HG03575 (cell line): Measurements from ENCODE around the gene PLCG2.
A peak's percentile ranks its signal among the peaks of the same experiment; 100 is the strongest.

Experiments
- ATAC-seq: cut with Tn5 transposase; IDR thresholded peaks from one replicate; pipeline ENCODE4 v1.9.1; 2021; ENCODE audit not compliant: unreplicated experiment, insufficient number of reproducible peaks, low FRiP score; ENCODE audit errors: extremely low read depth

Gene PLCG2

DNA sequence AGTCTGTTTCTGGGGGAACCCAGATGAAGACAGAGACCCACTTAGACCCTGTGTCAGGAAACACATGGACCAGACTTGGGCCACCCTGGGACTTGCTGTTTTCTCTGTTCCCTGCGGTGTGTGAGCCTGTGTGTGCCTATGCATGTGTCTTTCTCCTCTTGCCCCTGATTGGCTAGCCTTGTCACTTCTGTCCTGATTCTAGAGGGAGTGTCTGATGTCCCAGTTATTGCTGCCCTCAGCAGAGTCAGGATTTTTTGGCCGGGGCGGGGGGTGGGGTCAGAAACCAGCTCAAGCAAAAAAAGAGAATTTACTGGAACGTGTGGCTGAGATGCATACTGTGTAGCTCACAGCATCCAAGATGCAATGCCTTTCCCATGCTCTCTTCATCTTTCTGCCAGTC is 30.5 kb downstream of the PLCG2 start:
- ATAC-seq: no peak

DNA sequence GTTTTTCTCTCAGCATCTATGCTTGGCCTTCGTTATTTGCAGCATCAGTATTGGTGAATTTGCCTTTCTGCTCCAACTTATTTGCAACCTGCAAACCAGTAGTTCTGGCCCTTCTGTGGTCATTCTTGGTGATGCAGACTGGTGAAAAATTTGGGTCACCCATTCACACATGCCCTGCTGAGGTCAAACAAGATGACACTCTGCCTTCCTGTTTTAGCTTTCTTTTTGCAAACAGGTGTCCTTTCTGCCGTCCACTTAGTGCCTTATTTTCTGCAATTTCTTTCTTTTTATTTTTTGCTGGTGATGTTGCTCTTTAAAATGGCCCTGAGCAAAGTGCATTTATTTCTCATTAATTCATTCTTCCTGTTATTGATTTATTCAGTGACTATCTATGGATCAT is 31.3 kb downstream of the PLCG2 start:
- peak; percentile 10 for ATAC-seq

DNA sequence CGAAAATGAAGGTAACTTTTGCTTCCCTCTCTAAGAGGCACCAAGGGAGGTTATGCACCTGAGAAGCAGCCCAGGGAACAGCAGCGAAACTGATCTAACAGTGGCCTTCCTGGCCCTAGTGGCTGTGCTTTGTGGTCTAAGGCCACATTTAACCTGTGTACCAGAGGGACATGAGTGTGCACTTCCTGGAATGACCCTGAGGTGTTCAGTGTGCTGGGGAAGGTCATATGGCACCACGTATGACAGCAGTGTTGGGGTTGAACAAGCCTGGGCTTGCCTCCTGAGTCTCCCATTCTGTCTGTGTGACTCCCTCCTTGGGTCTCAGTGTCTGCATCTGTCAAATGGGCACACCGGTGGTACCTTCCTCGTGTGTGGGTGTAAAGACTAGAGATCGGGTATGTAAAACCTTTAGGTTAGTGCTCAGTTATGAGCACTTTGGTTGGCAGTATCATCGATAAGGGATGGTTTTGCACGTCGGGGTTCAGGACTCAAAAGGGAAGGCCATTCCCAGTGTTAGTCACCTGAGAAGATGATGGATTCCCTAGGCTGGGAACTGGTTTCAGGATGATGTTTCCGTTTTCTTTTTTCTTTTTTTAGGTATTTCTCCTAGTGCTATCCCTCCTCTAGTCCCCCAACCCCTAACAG is 31.9 kb downstream of the PLCG2 start:
- peak; percentile 34 for ATAC-seq

DNA sequence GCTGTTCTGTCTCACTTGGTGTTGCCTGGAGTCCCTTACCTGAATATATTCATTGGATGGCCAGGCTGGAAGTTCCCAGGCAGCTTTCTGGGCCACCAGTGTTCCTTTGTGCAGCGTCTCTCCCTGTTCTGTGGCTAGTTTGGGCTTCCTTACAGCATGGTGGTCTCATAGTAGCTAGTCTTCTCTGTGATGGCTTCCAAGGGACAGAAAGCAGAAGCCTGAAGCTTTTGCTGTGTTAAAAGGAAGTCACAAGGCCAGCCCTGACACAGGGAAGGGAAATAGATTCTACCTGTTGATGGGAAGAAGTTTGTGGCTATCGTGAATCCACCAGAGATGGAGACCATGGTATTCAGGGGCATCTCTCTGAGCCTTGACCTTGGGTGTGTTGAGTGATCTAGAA is 34.6 kb downstream of the PLCG2 start:
- no peak for ATAC-seq

DNA sequence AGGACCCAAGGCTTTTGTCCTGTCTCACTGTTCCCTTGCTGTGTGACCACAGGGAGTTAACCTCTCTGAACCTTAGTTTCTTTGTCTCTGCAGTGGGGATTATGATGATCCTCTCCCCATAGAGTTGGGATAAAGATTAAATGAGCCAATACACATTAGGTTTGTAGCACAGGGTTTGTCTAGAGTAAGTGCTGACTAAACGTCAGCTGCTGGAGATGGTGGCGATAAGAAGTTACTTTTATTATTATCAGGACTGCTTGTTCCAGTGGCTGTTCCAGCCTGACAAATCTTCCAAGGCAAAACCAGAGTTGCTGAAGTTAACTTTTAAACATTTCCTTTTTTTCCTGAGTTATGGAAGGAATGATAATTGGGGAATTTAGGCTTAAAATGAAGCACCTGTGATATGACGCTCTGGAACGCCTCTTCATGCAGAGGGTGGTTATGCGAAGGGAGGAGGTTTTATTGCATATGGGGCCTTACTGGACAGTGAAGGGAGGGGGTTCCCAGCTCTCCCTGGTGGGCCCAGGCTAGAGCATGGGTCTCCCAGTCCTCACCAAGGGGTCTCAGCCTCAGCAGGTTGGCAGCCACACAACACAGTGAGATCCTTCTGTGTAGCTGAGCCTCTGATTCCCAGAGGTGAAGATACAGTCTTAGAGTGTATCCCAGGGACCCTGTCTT is 35.8 kb downstream of the PLCG2 start:
- no peak for ATAC-seq

DNA sequence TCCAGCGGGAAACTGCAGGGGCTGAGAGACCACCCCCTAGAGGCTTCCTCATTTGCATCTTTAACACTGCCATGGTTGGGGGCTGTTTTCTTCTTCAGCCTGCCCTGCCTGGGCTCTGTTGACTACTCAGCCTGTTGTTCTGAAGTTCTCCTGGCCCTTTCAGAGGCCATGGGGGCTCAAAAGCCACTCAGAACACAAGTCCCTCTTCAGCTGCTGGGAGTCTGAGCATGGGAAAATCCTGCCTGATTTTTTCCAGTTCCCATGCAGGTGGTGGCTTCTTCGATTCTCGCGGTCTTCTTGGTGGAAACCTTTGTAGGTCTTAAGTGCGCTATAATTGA is 36.3 kb downstream of the PLCG2 start:
- no peak for ATAC-seq

DNA sequence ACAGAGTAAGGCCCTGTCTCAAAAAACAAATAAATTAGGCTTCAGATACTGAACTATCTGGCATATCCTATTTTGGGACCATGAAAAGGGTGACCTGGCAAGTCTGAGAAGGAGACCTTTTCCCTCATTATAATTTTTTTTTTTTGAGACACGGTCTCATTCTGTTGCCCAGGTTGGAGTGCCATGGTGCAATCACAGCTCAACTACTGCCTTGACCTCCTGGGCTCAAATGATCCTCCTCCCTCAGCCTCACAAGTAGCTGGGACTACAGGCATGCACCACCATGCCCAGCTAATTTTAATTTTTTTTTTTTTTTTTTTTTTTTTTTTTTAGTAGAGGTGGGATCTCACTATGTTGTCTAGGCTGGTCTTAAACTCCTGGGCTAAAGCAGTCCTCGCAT is 37.3 kb downstream of the PLCG2 start:
- ATAC-seq: no peak

DNA sequence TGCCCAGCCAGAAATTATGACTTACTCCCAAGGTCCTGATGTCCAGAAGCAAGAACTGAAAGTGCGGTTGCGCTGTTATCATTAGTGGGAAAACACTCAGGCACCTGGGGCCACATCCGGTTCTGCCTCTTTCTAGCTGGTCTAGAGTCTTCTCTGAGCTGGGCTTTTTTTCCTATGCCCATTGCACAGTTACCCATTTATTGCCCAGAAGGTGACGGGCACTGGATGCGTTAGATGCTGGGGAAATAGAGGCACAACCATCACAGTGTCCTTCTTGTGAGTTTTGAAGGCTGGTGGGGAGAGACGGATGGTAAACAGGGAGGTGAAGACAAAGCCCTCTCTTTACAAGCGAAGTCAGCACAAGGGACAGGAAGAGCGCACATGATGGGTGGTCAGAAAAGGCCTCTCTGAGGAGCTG is 37.7 kb downstream of the PLCG2 start:
- no peak for ATAC-seq

DNA sequence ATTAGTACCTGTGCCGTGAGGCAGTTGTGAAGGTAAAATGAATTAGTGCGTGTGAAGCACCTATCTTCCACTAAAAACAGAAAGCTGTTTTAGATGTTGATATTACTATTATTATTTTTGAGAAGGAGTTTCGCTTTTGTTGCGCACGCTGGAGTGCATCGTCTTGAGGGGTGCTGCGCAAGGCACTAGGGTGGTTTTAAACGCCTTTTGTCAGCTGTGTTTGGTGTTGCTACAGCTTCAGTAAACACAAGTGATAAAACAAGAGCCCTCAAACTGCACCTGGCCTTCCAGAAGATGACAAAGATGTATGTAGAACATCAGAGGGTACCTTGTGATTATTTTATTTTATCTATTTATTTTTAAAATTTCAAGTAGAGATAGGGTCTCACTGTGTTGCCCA is 38.2 kb downstream of the PLCG2 start:
- no peak for ATAC-seq

DNA sequence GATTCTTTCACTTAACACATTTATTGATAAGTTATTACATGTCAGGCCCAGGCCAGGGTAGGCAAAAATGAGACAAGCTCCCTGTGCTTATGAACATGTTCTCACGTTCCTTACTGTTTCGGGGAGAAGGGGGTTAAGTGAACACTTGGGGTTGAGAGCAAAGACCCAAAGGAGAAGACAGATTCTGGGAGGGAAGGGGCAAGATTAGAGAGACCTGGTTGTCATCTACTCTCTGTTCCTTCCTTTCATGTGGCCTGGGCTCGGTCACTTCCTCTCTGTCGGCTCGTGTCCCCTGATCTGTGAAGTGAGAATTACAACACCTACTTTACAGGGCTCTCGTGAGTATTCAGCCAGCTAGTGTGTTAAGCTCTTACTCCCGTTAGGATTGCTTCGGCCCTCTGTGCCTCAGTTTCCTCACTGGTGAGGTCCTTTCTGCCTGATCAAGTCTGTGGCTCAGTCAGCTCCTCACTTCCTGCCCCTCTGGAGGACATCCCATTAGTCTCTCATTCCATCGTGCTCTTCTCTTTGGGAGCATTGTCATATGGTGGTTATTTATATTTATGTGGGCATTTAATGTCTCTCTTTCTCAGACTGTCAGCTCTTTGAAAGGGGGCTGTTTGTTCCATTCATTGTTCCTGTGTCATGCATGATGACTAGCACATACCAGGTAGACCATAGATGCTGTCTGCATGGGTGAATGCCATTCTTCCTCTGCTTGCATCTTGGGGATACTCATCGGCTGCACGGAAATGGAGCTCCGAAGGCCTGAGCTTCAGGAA is 38.9 kb downstream of the PLCG2 start:
- no peak for ATAC-seq

DNA sequence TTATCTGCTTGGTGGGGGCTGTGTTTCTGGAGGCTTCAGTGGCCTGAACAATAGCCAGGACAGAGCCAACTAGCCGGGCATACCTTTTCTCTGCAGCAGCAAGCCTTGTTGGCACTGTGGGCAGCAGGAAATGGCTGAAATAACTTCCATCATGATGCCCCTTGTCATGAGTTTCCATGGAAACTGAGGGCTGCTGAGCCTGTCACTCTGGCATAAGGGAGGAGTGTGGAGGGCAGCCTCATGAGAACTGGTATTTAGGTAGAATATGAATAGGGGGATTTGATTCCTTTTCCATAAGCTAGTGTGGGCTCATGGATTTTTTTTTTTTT is 39.4 kb downstream of the PLCG2 start:
- no peak for ATAC-seq

DNA sequence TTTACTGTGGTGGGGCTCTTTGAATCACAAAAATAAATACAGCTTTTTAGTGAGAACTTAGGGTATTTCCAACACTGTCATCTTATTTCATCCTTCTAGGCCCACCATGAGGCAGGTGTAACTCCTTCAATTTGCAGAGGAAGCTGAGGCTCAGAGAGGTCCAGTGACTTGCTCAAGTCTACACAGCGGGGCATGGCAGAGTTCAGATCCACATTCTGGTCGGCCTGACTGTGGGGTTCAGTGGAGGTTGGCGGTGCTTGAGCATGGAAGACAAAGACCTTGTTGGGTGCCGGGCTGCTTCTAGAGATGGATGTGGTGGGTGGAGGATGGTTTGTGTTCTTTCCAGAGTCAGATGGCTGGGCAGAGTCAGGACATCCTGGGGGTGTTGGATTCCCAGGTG is 39.8 kb downstream of the PLCG2 start:
- no peak for ATAC-seq

DNA sequence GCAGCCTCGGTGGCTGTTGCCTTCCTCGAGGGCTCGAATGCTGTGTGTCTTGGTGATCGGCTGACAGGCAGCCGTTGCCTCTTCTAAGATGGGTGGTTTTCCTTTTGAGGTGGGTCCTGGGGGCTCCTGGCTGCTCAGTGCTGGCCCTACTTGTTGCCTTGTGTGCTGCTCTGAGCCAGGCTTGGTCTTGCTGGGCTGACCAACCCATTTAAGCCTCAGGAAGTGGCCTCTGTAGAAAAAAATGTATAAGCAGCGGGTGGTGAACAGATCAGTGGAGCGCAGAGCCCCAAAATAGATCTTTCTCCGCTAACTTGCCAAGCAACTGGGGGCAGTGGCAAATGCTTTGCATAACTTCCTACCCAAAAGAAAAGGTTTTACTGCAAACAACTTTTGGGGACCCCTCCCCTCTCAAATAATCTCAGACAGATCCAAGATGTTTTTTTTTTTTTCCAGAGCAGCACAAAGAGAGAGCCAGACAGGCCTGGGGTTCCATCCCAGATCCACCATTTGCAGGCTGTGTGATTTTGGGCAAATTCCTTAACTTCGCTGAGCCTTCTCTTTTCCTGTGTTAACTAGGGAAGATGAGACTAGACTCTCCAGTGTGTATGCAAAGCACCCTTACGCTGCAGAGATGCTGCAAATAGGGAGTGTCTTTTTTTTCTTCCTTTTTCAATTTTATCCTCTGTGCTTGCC is 42.5 kb downstream of the PLCG2 start:
- no peak for ATAC-seq

DNA sequence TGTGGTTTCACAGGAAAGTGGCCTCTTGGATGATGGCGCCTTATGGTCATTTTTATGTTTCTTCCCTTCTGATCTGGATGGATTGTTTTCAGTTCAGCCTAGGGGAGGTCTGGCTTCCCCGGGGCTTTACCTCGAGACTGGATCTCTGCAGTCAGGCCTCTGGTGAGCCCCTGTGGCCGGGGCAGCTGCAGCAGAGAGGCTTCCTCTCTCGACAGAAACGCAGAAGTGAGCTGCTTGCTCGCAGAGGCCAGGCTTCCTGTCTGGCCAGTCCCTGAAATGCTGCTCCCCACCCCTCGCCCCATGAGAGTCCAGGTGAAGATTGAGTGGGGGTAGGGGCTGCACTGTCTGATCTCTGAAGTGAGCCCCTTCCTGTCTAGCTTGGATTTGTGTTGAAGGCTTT is 44.0 kb downstream of the PLCG2 start:
- no peak for ATAC-seq

DNA sequence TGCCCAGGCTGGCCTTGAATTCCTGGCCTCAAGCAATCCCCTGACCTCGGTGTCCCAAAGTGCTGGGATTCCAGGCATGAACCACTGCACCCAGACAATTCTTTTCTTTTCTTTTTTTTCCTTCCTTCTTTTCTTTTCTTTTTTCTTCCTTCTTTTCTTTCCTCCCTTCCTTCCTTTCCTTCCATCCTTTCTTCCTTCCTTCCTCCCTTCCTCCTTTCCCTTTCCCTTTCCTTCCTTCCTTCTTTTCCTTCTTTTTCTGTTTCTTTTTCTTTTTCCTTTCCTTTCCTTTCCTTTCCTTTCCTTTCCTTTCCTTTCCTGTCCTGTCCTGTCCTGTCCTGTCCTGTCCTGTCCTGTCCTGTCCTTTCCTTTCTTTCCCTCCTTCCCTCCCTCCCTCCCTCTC is 44.6 kb downstream of the PLCG2 start:
- no peak for ATAC-seq

DNA sequence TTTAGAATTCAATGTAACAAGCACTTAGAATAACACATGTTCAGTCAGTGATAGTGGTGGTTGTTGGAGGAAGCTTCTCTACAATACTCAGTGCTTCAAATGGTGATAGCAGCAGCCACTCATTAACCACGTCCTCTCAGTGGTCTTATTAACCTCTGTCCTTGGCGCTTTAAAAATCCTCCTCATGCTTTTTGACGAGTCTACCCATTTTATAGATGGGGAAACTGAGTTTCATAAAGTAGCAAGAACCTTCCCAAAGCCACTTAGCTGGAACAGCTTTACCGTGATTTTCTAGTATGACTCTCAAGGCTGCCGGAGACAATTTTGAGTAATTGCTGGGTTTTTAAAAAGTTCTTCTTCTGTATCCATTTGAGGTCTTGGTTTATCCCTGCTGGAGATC is 47.4 kb downstream of the PLCG2 start:
- ATAC-seq: no peak

DNA sequence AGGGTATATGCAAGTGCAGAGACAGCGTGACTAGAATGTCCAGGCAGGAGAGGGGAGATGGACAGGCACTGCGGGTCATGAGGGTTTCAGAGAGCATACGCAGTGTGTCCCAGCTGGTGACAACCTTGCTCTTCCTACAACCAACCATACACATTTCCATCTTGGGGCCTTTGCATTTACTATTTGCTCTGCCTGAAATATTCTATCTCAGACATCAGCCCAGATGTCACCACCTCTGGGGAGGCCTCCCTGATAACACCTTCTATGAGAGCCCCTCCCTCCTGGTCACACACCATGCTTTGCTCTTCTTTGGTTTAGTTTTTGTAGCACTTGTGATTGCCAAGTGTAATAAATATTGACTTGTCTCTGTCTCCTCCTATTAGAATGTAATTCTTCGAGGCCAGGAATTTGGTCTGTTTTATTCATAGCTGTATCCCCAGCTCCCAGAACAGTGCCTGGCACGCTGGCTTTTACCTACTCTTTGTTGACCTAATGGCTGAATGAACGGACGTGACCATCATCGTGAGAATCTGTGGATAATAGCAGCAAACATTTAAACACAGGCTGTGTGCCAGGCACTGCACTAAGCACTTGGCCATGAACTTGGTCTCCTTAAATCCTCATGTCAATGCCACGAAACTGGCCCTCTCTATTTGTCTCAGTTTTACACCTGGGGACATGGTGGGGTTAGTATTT is 51.9 kb downstream of the PLCG2 start:
- ATAC-seq: no peak

DNA sequence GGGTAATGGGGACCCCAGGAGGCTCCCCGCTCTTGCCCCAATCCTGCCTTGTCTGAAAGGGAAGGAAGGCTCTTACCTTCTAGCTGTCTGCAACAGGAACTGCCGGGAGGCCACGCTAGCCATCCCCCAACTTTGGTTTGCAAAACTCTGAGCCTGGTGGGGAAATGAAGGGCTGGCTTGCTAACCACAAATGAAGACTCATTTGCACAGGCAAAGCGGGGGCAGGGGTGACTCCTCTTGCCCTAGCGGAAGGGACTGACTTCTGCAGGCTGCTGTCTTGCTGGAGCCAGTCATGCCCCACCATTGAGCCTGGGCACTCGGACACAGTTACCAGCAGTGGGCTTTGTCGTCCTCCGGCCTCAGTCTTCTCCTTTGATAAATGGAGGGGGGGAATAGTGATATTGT is 52.6 kb downstream of the PLCG2 start:
- no peak for ATAC-seq

DNA sequence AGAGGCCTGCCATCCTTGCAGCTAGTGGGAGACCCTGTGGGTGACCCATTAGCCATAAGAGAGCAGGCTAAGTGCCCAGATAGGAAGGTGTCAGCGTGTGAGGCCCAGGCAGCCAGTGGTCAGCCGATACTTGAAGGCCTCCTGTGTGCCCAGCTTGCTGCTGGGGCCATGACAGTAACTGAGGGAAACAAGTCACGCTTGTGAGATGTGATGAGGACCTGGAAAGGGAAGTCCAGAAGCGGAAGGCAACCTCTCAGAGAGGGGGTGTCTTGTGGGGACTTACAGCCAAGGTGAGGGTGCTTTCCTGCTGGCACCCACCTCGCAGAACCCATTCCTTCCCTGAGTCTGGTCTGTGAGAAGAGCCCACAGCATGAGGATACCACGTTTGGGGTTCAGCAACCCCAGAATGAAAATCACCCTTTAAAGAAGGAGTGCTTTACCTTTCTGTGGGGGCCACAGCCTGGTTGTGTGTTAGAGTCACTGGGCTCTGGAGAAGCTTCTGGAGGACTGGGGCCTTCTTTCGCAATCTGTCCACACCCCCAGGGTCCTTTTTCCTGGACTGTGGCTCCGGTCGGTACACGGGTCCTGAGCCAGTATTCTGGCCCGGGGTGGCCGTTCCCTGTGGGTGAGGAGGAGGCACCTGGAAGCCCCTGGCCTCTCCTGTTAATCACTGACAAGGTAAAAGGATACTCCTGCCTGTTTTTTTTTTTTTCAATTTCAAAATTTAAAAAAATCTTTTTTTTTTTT is 53.9 kb downstream of the PLCG2 start:
- ATAC-seq: no peak
